ENCODE data around the gene COPS4.
A peak's percentile ranks its signal among the peaks of the same experiment; 100 is the strongest.

COPS4 gene

GRCh38 chr4:83096397-83096796 lies 61.4 kb downstream of the COPS4 start:
- Histone ChIP-seq H3K27ac (no peak overlapping the region), H3K4me3 (no peak overlapping the region)
- DNase-seq (ENCODE audit: low spot score), result no peak
- TF ChIP-seq CTCF (IDR thresholded peaks at IDR 0.05), result no peak

- Histone ChIP-seq H3K27ac (no peak overlapping the region), H3K4me3 (no peak overlapping the region)
- no peak for DNase-seq (ENCODE audit: low spot score)
- no peak for TF ChIP-seq CTCF (IDR thresholded peaks at IDR 0.05)
Measured at GRCh38 chr4:83104991-83105390, 70.0 kb downstream of the COPS4 start.

GRCh38 chr4:83107631-83108030 lies 72.6 kb downstream of the COPS4 start:
- Histone ChIP-seq H3K4me3 (no peak overlapping the region), H3K27ac (no peak overlapping the region)
- TF ChIP-seq CTCF (IDR thresholded peaks at IDR 0.05), result no peak
- no peak for DNase-seq (ENCODE audit: low spot score)

GRCh38 chr4:83108101-83108861 lies 73.3 kb downstream of the COPS4 start:
- no peak for TF ChIP-seq CTCF (IDR thresholded peaks at IDR 0.05)
- H3K27ac ChIP-seq, result no peak overlapping the region
- no peak for DNase-seq (ENCODE audit: low spot score)
- no peak overlapping the region for H3K4me3 ChIP-seq

- no peak for DNase-seq (ENCODE audit: low spot score)
- no peak for TF ChIP-seq CTCF (IDR thresholded peaks at IDR 0.05)
- peak overlapping the region; percentile 73 for H3K4me3 ChIP-seq
- peak overlapping the region in 1 of 2 donors; percentile 54 for H3K27ac ChIP-seq
Measured at GRCh38 chr4:83109480-83110222, 74.7 kb downstream of the COPS4 start.

- Histone ChIP-seq H3K4me3 (peak overlapping the region; percentile 73), H3K27ac (peak overlapping the region in 1 of 2 donors; percentile 54)
- DNase-seq (ENCODE audit: low spot score), result peak; percentile 85
- TF ChIP-seq CTCF (IDR thresholded peaks at IDR 0.05), result peak; percentile 30
Measured at GRCh38 chr4:83110223-83110945, 75.4 kb downstream of the COPS4 start.

Data from coronary artery (tissue), 2 donors.